ENCODE results near the gene GBA3.

Gene GBA3

GRCh38 chr4:22703912-22704311 lies 11.2 kb downstream of the GBA3 start:
- DNase-seq = no peak

- no peak for DNase-seq
Measured at GRCh38 chr4:22707390-22707789, 14.7 kb downstream of the GBA3 start.

GRCh38 chr4:22708961-22709360 lies 16.2 kb downstream of the GBA3 start:
- no peak for DNase-seq

- no peak for DNase-seq
Measured at GRCh38 chr4:22712105-22712504, 19.4 kb downstream of the GBA3 start.

GRCh38 chr4:22712529-22712928 lies 19.8 kb downstream of the GBA3 start:
- DNase-seq = no peak

- no peak for DNase-seq
Measured at GRCh38 chr4:22713841-22714240, 21.1 kb downstream of the GBA3 start.

- no peak for DNase-seq
Measured at GRCh38 chr4:22719218-22719617, 26.5 kb downstream of the GBA3 start.

- no peak for DNase-seq
Measured at GRCh38 chr4:22720091-22720490, 27.4 kb downstream of the GBA3 start.

GRCh38 chr4:22721204-22721603 lies 28.5 kb downstream of the GBA3 start:
- no peak for DNase-seq

GRCh38 chr4:22730021-22730420 lies 37.3 kb downstream of the GBA3 start:
- no peak for DNase-seq

GRCh38 chr4:22733816-22734215 lies 41.1 kb downstream of the GBA3 start:
- DNase-seq = no peak

- no peak for DNase-seq
Measured at GRCh38 chr4:22736912-22737311, 44.2 kb downstream of the GBA3 start.

GRCh38 chr4:22739968-22740367 lies 47.2 kb downstream of the GBA3 start:
- DNase-seq = no peak

- no peak for DNase-seq
Measured at GRCh38 chr4:22741744-22742143, 49.0 kb downstream of the GBA3 start.

GRCh38 chr4:22743290-22743689 lies 50.6 kb downstream of the GBA3 start:
- no peak for DNase-seq

GRCh38 chr4:22744478-22745062 lies 51.8 kb downstream of the GBA3 start:
- DNase-seq = no peak

- no peak for DNase-seq
Measured at GRCh38 chr4:22745234-22745633, 52.5 kb downstream of the GBA3 start.

GRCh38 chr4:22754116-22754515 lies 61.4 kb downstream of the GBA3 start:
- DNase-seq = no peak

- no peak for DNase-seq
Measured at GRCh38 chr4:22762548-22762947, 69.8 kb downstream of the GBA3 start.

GRCh38 chr4:22764183-22764582 lies 71.4 kb downstream of the GBA3 start:
- no peak for DNase-seq

- DNase-seq = no peak
Measured at GRCh38 chr4:22766068-22766467, 73.3 kb downstream of the GBA3 start.

- DNase-seq = no peak
Measured at GRCh38 chr4:22778547-22779163, 85.9 kb downstream of the GBA3 start.

GRCh38 chr4:22780317-22780716 lies 87.6 kb downstream of the GBA3 start:
- DNase-seq = no peak

GRCh38 chr4:22780797-22781196 lies 88.1 kb downstream of the GBA3 start:
- DNase-seq = no peak

- no peak for DNase-seq
Measured at GRCh38 chr4:22787753-22788375, 95.1 kb downstream of the GBA3 start.
